Heart right ventricle (tissue), 16 donors: Measurements from ENCODE around the gene ETF1. TPM values are rescaled to one million over a fixed set of nuclear protein-coding genes. Genes with fewer than 3 reads are reported as not detected.

Source experiments
- ATAC-seq, 8 donors: fragments of 200-7000 bp; cut with Tn5 transposase; one replicate each; pipeline ENCODE4 v1.9.1; 2020; ENCODE audit warnings: mild to moderate bottlenecking in 8 of 8, moderate library complexity in 8 of 8, moderate number of reproducible peaks in 1 of 8
- DNase-seq, 2 donors: peaks; one replicate each; pipeline ENCODE4 v3.0.0-alpha.2; 2020
- H3K27ac ChIP-seq, 10 donors: fragments of 200-600 bp; sonication (generic) in 2 of 10; one replicate each; pipeline versions ENCODE4 v1.5.0 to v1.8.0; 2020 to 2022; ENCODE audit warnings: mild to moderate bottlenecking in 3 of 10
- H3K27me3 ChIP-seq, 7 donors: fragments of 200-600 bp; one replicate each; pipeline ENCODE4 v1.8.0; 2021 to 2022; ENCODE audit warnings: mild to moderate bottlenecking in 2 of 7
- H3K36me3 ChIP-seq, 9 donors: fragments of 200-600 bp; sonication (generic) in 1 of 9; one replicate each; pipeline versions ENCODE4 v1.5.0 to v1.8.0; 2020 to 2022; ENCODE audit warnings: mild to moderate bottlenecking in 2 of 9
- H3K4me1 ChIP-seq, 9 donors: fragments of 200-600 bp; sonication (generic) in 1 of 9; one replicate each; pipeline versions ENCODE4 v1.5.0 to v1.8.0; 2020 to 2022; ENCODE audit warnings: mild to moderate bottlenecking in 4 of 9
- H3K4me3 ChIP-seq, 10 donors: fragments of 200-600 bp; sonication (generic) in 2 of 10; one replicate each; pipeline versions ENCODE4 v1.5.0 to v1.8.0; 2020 to 2022; ENCODE audit warnings: mild to moderate bottlenecking in 7 of 10, moderate library complexity in 2 of 10
- H3K9me3 ChIP-seq, 11 donors: fragments of 200-600 bp in 10 of 11; sonication (generic) in 2 of 11; one replicate each; pipeline versions ENCODE4 v1.5.0 to v1.8.0; 2013 to 2022; ENCODE audit warnings: mild to moderate bottlenecking in 2 of 11, control low read depth in 1 of 11, moderate library complexity in 1 of 11
- CTCF ChIP-seq, 9 donors: fragments of 200-600 bp; sonication (generic) in 2 of 9; IDR thresholded peaks; one replicate each; pipeline versions ENCODE4 v1.5.0 to v1.8.0; 2021 to 2022; ENCODE audit warnings: antibody characterized with exemption in 9 of 9, mild to moderate bottlenecking in 5 of 9, moderate library complexity in 1 of 9
- WGBS, 2 donors: extraction: QIAGEN DNeasy Blood & Tissue Kit; methylation state at CpG; one replicate each; pipeline ENCODE4 v1.1.7; 2013; ENCODE audit warnings: inconsistent platforms in 1 of 2; 5-methylcytosine and 5-hydroxymethylcytosine counted together
- intact Hi-C, 10 donors: fragments of 100-400 bp; cut with DNase I; formaldehyde crosslinking; loops; one replicate each; pipeline versions ENCODE4 v1.11.1 to v1.14.2; 2022
- polyA plus RNA-seq, 2 donors: library from polyadenylated mRNA; stranded (reverse); fragments of 200-250 nt; gene quantifications; one replicate each; pipeline ENCODE4 v1.2.3, GENCODE V29; 2013
- total RNA-seq, 10 donors: library from RNA; stranded (reverse); fragmentation: NEBNext Ultra II Directional in 3 of 10; extraction: Animal tissue kit (Norgen Biotek cat#: 25700) in 3 of 10; gene quantifications; one replicate each; pipeline versions ENCODE4 v1.2.1 to v1.2.4, GENCODE V29; 2021 to 2023
- donor health status: Arrhythmogenic right ventricular cardiomyopathy.
- donor health status: ischemic (EF 13 %, LVEDD 7.1; RV severe dilation, severe dysfunction).
- donor health status: healthy with polysubstance abuse.
- donor health status: DM: no; HTN: yes; CAD: no.
- donor health status: DM: no; HTN: no; CAD: no.
- donor health status: ischemic (EF 25% LVEDD 6.9; RV normal size, moderate dysfunction).
- donor health status: ischemic (EF 25% LVEDD 5.7; RV mildly dilated, moderate dysfunction).
- donor health status: healthy.
- donor health status: DM: yes; HTN: yes; CAD: no.
- donor health status: Ischemic cardiomyopathy.
- donor health status: ischemic (EF 35%, LVEDD 5.7; RV mildly dilated, moderate dysfunction).
- donor health status: nonischemic (EF 11% LVEDD 7.7; RV severe dilation, severe dysfunction).
- donor health status: DM: yes; HTN: yes; CAD: no.
- donor health status: PGD.
- donor health status: ischemic (EF 29% LVEDD 5.4; RV normal size, mild dysfunction).
- donor health status: nonischemic (EF 23%, LVEDD 6.1; RV moderate dilation, normal function).

Gene ETF1
- total and polyA plus RNA-seq, 12 donors = 17.9 to 113 (median 82.8) TPM

DNA sequence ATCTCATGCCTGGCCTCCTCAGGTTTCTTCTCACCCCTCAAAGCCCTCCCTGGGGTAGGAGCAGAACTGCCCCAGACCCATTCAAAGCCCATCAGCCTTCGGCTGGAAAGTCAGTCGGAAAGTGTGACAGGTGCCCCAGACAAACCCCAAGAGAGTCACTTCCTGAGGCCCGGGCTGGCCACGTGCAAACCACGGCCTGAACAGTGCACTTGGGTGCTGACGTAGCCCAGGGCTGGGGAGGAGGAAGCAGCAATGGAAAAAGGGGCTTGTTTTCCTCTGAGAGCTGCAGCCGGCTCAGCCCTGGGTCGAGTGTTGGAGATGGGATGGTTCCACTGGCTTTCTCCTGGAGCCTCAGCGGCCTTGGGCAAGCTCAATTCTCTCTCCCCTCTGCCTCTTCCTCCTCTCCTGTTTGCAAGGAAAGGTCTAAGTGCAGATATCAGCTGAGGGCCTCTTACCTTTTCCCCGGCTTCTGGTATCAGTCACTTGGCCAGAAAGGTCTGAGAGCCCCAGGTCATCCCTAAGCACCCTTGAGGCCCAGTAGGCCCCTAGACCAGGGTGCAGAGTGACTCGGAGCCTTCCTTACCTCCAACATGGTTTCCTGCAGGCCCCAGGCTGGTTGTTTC, 83.6 kb downstream of the ETF1 start:
- no peaks in the 10 kb centered on the region for H3K36me3 ChIP-seq
- peak overlapping the region in 5 of 10 donors; percentile 58 to 73 (median 65) for H3K27ac ChIP-seq
- 67 to 78% methylated on average over 11 of the region's 11 CpGs for WGBS, 2 donors
- ATAC-seq = peak in 4 of 8 donors; percentile 4 to 28 (median 18)
- no peak overlapping the region for H3K4me3 ChIP-seq
- no peak for TF ChIP-seq CTCF (IDR thresholded peaks at IDR 0.05)
- no peaks in the 10 kb centered on the region for H3K27me3 ChIP-seq
- peaks cover 13 to 69% (median 59%) of the 10 kb centered on the region in 9 donors for H3K4me1 ChIP-seq
- intact Hi-C loops = loop anchor here in 2 of 10 donors (5.0 kb wide), 2 partner anchors 38 to 43 kb away; no protein-coding TSS in a partner anchor
- no peaks in the 10 kb centered on the region for H3K9me3 ChIP-seq
- DNase-seq = peak; percentile 39 to 79

GRCh38 chr5:138458856-138459255, 84.2 kb downstream of the ETF1 start:
- Histone ChIP-seq H3K4me1 (peaks cover 13 to 66% (median 56%) of the 10 kb centered on the region in 9 donors), H3K27ac (peak overlapping the region in 5 of 10 donors; percentile 58 to 73 (median 65)), H3K36me3 (no peaks in the 10 kb centered on the region), H3K4me3 (no peak overlapping the region), H3K27me3 (no peaks in the 10 kb centered on the region), H3K9me3 (no peaks in the 10 kb centered on the region)
- TF ChIP-seq CTCF (IDR thresholded peaks at IDR 0.05) = no peak
- intact Hi-C loops = loop anchor here in 2 of 10 donors (5.0 kb wide), 2 partner anchors 38 to 43 kb away; no protein-coding TSS in a partner anchor
- DNase-seq (no peak), ATAC-seq (no peak)
- 78% methylated on average over 9 of the region's 9 CpGs for WGBS, 2 donors

- H3K27me3 ChIP-seq = no peaks in the 10 kb centered on the region
- WGBS, 2 donors = 12 to 13% methylated on average over 11 of the region's 11 CpGs
- no peaks in the 10 kb centered on the region for H3K36me3 ChIP-seq
- intact Hi-C loops = loop anchor here in 2 of 10 donors (5.0 kb wide), 2 partner anchors 39 to 44 kb away; no protein-coding TSS in a partner anchor
- peak overlapping the region in 5 of 10 donors; percentile 46 to 73 (median 59) for H3K27ac ChIP-seq
- H3K4me1 ChIP-seq = peaks cover 13 to 63% (median 52%) of the 10 kb centered on the region in 9 donors
- H3K4me3 ChIP-seq = peak overlapping the region in 6 of 10 donors; percentile 24 to 41 (median 38)
- DNase-seq (peak in 1 of 2 donors; percentile 46), ATAC-seq (peak in 6 of 8 donors; percentile 39 to 73 (median 61))
- no peak for TF ChIP-seq CTCF (IDR thresholded peaks at IDR 0.05)
- H3K9me3 ChIP-seq = no peaks in the 10 kb centered on the region
Observed at GRCh38 chr5:138458384-138458783, 84.7 kb downstream of the ETF1 start.

GRCh38 chr5:138457531-138458275, 85.3 kb downstream of the ETF1 start:
- TF ChIP-seq CTCF (IDR thresholded peaks at IDR 0.05) = peak in 3 of 9 donors; percentile 8 to 14 (median 12)
- 66 to 67% methylated on average over 12 of the region's 12 CpGs for WGBS, 2 donors
- ATAC-seq (no peak), DNase-seq (no peak)
- no peaks in the 10 kb centered on the region for H3K36me3 ChIP-seq
- H3K27ac ChIP-seq = peak overlapping the region in 5 of 10 donors; percentile 46 to 73 (median 59)
- no peaks in the 10 kb centered on the region for H3K9me3 ChIP-seq
- intact Hi-C loops = loop anchor here in 2 of 10 donors (5.0 kb wide), 2 partner anchors 40 to 45 kb away; no protein-coding TSS in a partner anchor
- H3K4me3 ChIP-seq = peak overlapping the region in 6 of 10 donors; percentile 24 to 41 (median 38)
- peaks cover 13 to 57% (median 48%) of the 10 kb centered on the region in 9 donors for H3K4me1 ChIP-seq
- H3K27me3 ChIP-seq = no peaks in the 10 kb centered on the region
